Activated T-helper 1 cell treated with Interleukin-2 at 50 U/mL for 16 hours (primary cell): ENCODE data around the gene ZNF800.
"Not testable (repeated sequence)": the region's sequence is repeated elsewhere in the genome, so short reads cannot be mapped to it uniquely, and the experiment has no call there.

Experiments
- DNase-seq: peaks from one replicate; pipeline ENCODE4 v3.0.0-alpha.2; 2020; ENCODE audit warnings: low read depth

ZNF800 gene

GRCh38 chr7:127392566-127393367, at the start of gene ZNF800:
ZNF800 (minus strand) TSS chr7:127392708; CDS start chr7:127391557, 1,151 bp downstream.
- peak; percentile 81 for DNase-seq

- no peak for DNase-seq
These were observed 47.7 kb upstream of the ZNF800 start for GRCh38 chr7:127440206-127440605.

- DNase-seq: no peak
These were observed 46.3 kb upstream of the ZNF800 start for GRCh38 chr7:127438836-127439235.

- no peak for DNase-seq
These were observed 45.3 kb upstream of the ZNF800 start for GRCh38 chr7:127437837-127438236.

GRCh38 chr7:127437241-127437640, 44.7 kb upstream of the ZNF800 start:
- no peak for DNase-seq

- not testable (repeated sequence) for DNase-seq
These were observed 36.8 kb upstream of the ZNF800 start for GRCh38 chr7:127429281-127429680.

GRCh38 chr7:127419196-127419595, 26.7 kb upstream of the ZNF800 start:
- no peak for DNase-seq

GRCh38 chr7:127418459-127418858, 26.0 kb upstream of the ZNF800 start:
- no peak for DNase-seq

GRCh38 chr7:127417346-127417745, 24.8 kb upstream of the ZNF800 start:
- no peak for DNase-seq

- no peak for DNase-seq
These were observed 22.7 kb upstream of the ZNF800 start for GRCh38 chr7:127415060-127415742.

GRCh38 chr7:127413962-127414361, 21.5 kb upstream of the ZNF800 start:
- DNase-seq: no peak

GRCh38 chr7:127413326-127413725, 20.8 kb upstream of the ZNF800 start:
- no peak for DNase-seq

GRCh38 chr7:127411176-127411575, 18.7 kb upstream of the ZNF800 start:
- no peak for DNase-seq

- no peak for DNase-seq
These were observed 17.1 kb upstream of the ZNF800 start for GRCh38 chr7:127409629-127410028.

GRCh38 chr7:127404286-127405072, 12.0 kb upstream of the ZNF800 start:
- DNase-seq: no peak

GRCh38 chr7:127396184-127396583, 3.7 kb upstream of the ZNF800 start:
- DNase-seq: no peak

GRCh38 chr7:127395104-127395503, 2.6 kb upstream of the ZNF800 start:
- DNase-seq: not testable (repeated sequence)

GRCh38 chr7:127393368-127394058, 1.0 kb upstream of the ZNF800 start:
- no peak for DNase-seq

GRCh38 chr7:127392182-127392565, 334 bp downstream of the ZNF800 start:
- DNase-seq: peak; percentile 53

GRCh38 chr7:127391591-127392181, 822 bp downstream of the ZNF800 start:
- peak; percentile 36 for DNase-seq

- DNase-seq: no peak
These were observed 1.5 kb downstream of the ZNF800 start for GRCh38 chr7:127390817-127391590.
